GM13976 (cell line): Measurements from ENCODE around the gene TMEM9B.

Source experiments
- DNase-seq: peaks from one replicate; pipeline ENCODE4 v3.0.0; 2012; ENCODE audit warnings: low spot score
- in situ Hi-C: fragments of 300-500 bp; cut with MboI; formaldehyde crosslinking; loops from one replicate; pipeline ENCODE4 v1.12.0; 2022; ENCODE audit warnings: low sequenced_read_pairs, mixed read lengths, inconsistent platforms; ENCODE audit not compliant: unreplicated experiment
- TF ChIP-seq, protein P1 (sequence below): IDR thresholded peaks from 2 replicates; pipeline ENCODE4 v1.5.1; 2012; ENCODE audit warnings: borderline replicate concordance, mild to moderate bottlenecking; ENCODE audit not compliant: insufficient read depth; ENCODE audit errors: extremely low read depth, missing control alignments, control extremely low read depth

TMEM9B gene

DNA sequence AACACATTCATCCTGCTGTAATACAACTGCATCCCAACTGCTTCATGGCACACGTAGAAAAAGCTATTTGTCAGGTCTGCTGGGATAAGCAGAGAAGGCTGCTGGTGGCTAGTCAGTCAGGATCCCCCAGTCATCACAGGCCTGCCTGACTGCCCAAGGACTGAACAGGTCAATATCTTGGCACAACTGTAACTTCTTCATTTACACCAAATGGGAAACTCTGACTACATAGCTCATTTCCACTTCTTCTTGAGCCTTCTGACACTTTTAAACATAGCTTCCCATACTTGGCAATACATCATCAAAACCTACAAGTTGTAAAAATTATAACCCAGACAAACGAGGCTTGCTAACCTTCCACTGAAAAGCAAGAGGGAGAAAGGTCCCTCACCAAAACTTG, 2.8 kb downstream of the TMEM9B start:
- TF ChIP-seq, protein P1, sequence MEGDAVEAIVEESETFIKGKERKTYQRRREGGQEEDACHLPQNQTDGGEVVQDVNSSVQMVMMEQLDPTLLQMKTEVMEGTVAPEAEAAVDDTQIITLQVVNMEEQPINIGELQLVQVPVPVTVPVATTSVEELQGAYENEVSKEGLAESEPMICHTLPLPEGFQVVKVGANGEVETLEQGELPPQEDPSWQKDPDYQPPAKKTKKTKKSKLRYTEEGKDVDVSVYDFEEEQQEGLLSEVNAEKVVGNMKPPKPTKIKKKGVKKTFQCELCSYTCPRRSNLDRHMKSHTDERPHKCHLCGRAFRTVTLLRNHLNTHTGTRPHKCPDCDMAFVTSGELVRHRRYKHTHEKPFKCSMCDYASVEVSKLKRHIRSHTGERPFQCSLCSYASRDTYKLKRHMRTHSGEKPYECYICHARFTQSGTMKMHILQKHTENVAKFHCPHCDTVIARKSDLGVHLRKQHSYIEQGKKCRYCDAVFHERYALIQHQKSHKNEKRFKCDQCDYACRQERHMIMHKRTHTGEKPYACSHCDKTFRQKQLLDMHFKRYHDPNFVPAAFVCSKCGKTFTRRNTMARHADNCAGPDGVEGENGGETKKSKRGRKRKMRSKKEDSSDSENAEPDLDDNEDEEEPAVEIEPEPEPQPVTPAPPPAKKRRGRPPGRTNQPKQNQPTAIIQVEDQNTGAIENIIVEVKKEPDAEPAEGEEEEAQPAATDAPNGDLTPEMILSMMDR, result no peak
- in situ Hi-C loops, result no loop called here
- no peak for DNase-seq

GRCh38 chr11:8959546-8960166, 4.6 kb downstream of the TMEM9B start:
- in situ Hi-C loops, result no loop called here
- peak; percentile 84 for DNase-seq
- TF ChIP-seq, protein P1, result peak; percentile 64

GRCh38 chr11:8956860-8957259, 7.4 kb downstream of the TMEM9B start:
- DNase-seq, result no peak
- in situ Hi-C loops, result no loop called here
- TF ChIP-seq, protein P1, result no peak

DNA sequence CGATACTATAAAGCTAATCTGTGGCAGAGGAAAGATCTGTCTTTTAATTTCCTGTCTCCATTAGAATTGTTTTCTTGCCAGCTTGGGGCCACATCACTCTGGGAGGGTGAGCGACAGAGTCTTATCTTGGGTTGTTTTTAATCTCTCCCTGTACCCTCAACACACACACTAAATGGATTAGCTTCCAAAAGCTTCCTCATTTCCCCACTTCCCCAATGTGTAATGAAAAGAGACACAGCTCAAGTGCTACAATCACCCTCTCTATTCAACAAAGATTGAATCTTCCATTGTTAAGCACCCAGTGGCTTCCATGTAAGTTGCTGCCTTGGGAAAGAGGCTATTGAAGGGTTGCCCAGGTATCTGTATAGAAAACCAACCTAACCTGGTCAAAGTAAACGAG, 15.4 kb downstream of the TMEM9B start:
- no peak for DNase-seq
- in situ Hi-C loops, result no loop called here
- TF ChIP-seq, protein P1, result no peak

GRCh38 chr11:8947230-8947943, 16.9 kb downstream of the TMEM9B start:
- no peak for DNase-seq
- in situ Hi-C loops, result no loop called here
- TF ChIP-seq, protein P1, result no peak

DNA sequence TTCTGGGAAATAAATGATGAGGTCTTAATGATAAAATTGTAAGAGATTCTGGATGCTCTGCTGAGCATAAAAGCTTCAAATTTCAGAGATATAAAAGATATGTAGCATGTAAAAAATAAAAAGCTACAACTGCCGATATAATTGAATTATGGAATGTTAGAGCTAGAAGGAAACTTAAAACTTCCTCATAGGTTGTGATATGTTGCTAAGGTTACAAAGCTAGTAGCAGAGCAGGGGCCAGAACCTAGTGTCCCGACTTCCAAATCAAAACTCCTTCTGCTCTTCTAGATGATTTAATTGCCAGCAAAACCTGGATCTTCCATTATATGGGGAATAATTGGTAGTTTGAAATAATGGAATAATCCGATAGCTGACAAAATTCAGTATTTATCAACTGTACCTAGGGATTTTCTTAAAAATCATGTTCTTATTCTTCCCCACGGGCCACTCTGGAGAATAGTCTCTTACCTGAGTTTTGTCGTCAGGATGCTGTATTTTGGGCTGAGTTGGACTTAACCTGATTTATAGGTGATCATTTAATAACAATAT, 21.6 kb downstream of the TMEM9B start, which contains the start of gene ASCL3:
TSS of gene ASCL3 (minus strand) at position 499 of the 549 bp plus-strand sequence. CDS start 4,855 bp downstream, outside the sequence.
- in situ Hi-C loops, result no loop called here
- TF ChIP-seq, protein P1, result no peak
- no peak for DNase-seq
